NCI-H2171 treated with DMSO at 0.1 percent for 48 hours (cell line): ENCODE results near the gene TFG.

Source experiments
- DNase-seq: peaks from one replicate; lab custom pipeline; 2025; lab: John Stamatoyannopoulos, UW

Gene TFG

GRCh38 chr3:100754563-100755334, 45.5 kb downstream of the TFG start:
- no peak for DNase-seq

DNA sequence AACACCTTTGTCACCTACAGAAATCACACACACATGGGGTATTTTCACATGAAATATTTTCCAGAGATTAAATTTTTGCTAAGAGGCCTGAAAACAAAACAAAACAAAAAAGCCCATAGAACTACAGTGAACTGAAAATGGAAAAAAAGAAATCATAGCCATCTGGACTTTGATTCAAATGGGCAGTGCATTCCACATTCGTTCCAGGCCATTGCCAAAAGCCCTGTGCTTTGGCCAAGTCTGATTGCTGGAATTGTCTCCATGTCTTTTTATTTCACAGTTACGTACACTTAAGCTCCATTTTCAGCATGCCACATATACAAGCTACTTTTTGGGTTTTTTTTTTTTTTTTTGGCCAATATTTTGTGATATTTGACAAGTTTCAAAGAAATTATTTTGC, 47.1 kb downstream of the TFG start:
- DNase-seq: no peak

DNA sequence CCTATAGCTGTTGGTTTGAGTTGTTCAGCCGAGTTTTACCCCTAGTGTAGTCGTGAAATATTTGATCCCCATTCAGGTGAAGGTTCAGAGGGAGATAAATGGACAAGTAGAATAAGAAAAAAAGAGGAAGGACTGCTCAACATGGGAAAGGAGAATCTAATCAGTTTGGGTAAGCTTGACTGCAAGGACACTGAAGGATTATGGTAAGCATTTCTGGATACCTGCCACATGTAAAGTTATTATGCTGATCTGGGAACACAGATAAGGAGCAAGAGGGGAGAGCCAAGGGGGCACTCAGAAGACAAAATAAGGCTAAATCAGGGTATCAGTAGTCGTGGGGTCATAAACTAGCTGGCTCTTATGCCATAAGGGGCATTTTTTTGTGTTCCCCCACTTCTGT, 49.9 kb downstream of the TFG start:
- no peak for DNase-seq

DNA sequence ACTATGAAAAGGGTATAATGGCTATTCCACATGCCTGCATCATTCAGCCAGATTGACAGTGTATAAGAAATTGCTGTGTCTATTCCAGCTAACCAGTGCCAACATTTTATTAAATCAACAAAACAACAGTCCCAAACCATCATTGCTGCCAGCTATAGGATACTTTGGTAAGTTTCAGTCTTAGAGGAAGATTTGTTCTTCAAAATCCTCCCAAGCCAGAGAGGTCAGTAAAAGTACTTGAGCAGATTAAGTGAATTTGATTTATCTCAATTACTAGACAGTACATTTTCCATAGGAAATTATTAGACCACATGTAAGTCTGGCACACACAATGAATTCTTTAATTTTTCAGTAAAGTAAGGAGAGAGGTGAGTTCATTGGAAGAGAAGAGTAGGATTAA, 50.7 kb downstream of the TFG start:
- DNase-seq: no peak

GRCh38 chr3:100760377-100760776, 51.1 kb downstream of the TFG start:
- DNase-seq: no peak

DNA sequence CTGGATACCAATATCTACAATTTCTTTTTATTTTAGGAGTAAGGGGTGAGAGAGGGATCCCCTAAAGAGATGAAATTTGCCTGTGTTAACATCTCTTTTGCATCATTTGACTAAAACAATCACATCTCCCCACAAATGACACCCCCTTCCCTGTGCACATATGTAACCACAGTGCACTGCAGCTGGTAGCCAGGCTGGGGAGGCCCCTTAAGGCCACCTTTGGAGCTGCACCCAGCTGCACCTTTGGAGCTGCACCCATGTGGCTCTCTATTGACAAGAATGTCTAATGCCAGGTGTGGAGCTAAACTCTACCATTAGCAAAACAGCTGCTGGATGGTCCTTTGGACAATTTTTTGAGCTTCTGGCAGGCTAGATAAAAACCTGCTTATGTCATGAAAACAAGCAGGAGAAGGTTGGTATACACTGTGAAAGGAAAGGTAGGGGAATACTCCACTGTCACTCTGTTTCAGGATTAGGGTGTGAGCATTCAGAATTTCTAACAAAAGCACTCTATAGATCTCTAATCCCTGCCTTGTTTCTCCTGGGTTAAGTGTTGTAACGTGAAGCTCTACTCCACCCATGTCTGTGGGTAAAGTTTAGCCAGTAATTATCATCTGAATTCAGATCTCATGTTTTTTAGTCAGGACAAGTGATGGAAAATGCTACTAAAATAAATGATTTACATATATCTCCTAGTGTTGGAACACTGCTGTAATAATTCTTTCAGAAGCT, 52.1 kb downstream of the TFG start:
- no peak for DNase-seq

DNA sequence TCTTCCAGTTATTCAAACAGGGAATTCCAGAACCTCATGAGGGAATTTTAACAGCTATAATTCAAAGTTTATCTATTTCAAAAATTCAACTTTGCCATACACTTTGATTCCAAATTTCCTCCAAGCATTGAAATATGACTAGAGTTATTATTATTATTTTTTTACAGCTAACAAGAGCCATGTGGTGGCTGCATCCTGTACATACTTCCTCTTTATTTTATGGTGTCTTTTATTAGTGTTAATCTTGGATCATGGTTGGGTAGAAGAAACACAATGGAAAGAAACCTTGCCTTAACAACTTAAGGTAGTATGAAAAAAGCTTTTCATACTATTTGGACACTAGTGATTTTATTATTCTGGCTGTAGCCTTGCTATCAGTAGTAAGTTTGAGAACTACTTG, 52.7 kb downstream of the TFG start:
- no peak for DNase-seq

- DNase-seq: no peak
Observed at GRCh38 chr3:100765437-100765975, 56.2 kb downstream of the TFG start.

- DNase-seq: no peak
Observed at GRCh38 chr3:100766069-100766468, 56.8 kb downstream of the TFG start.

DNA sequence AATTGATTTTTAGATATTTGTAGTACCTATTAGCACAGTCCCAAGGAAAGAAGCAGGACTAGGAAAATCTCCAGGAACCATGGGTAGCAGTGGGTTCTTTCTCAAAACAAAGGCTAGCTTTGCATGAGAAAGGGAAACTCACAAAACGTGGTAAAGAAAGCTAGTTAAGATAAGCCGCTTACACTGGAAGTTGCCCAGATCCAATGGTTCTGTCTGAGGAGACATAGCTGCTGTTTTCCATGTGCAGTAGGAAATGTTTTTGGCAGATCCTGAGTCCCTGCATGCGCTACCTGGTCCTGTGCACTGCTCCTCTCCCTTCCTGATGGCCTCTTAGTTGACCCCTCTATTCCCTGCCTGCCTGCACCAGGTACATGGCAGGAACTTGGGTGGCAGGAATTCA, 60.4 kb downstream of the TFG start:
- DNase-seq: no peak

GRCh38 chr3:100775226-100775625, 65.9 kb downstream of the TFG start:
- no peak for DNase-seq

- DNase-seq: no peak
Observed at GRCh38 chr3:100775669-100776068, 66.4 kb downstream of the TFG start.

DNA sequence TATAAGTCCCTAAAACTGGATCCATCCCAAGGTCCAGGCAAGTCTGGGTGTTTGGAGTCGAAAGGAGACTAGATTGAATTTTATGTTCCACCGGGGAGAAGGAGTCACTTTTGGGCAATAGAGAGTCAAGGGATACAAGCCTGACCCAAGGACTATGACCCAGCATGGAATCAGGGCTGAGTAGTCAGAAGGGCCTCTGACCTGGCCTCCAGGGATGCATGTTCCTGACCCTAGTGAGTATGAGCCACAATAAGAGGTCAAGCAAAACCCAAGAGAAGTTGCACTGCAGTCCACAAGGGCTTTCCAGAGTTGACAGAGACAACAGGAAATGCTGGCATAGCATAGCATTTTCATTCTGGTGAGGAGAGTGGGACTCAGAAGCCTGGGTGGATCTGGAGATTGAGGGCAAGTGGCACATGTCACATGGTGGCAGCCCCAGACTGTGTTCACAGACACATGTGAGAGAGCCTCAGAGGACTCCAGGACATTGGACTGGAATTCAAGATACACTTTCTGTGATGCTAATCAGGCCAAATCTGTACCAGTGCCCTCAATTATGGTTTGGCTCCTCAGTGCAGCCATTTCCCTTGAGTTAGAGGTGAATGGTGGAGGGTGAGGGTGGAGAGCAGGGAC, 66.9 kb downstream of the TFG start:
- no peak for DNase-seq

DNA sequence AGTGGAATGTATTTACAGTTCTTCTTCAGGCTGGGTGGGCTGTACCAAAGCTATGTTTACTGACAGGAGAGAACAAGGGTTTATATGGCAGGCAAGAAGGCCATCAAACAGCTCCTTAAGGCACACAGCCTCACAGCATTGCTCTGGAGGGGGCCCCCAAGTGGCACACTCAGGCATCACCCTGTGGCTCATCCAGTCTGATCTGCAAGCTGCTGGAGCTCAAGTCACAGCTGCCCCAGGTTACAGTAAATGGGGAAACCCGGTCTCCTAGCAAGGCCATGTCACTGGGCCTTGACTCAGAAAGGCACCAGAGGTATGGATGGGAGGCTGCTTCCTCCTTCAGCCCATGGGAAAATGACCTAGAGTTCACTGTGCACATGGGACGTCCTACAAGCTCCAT, 67.5 kb downstream of the TFG start:
- no peak for DNase-seq

- DNase-seq: no peak
Observed at GRCh38 chr3:100777271-100777670, 68.0 kb downstream of the TFG start.

DNA sequence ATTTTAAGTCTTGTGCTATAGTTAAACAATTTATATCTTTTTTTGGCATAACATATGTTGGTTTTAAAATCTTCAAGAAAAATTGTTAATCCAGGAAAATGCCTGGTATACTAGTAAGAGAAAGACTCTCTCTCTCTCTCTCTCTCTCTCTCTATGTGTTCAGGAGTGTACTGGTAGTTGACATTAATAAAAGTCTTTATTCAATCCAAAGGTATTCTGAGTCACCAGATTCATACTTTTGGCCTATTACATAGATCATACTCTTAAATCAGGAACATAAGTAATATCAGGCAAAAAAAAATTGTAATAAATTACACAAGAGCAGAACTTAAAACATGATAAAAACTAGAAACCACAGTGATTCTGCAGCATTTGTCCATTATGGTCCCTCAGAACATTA, 70.2 kb downstream of the TFG start:
- no peak for DNase-seq

- DNase-seq: no peak
Observed at GRCh38 chr3:100780071-100780622, 70.9 kb downstream of the TFG start.

GRCh38 chr3:100781301-100781700, 72.0 kb downstream of the TFG start:
- no peak for DNase-seq

GRCh38 chr3:100782348-100782747, 73.1 kb downstream of the TFG start:
- no peak for DNase-seq

GRCh38 chr3:100782906-100783305, 73.6 kb downstream of the TFG start:
- peak; percentile 17 for DNase-seq

DNA sequence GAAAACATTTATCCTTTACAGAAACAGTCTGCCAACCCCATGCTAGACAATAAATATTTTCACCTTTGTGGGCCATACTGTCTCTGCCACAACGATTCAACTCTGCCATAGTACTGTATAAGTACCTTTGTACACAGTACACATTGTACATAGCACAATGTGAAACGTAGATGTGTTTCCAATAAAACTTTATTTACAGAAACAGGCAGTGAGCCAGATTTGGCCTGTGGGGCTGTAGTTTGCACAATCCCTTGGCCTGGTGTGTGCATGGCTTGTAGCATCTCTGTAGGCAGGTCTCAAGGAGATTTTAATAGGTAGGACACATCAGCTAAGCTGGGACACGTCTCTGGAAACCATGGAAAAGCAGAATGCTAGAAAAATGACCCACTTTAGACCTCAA, 74.3 kb downstream of the TFG start:
- DNase-seq: no peak

DNA sequence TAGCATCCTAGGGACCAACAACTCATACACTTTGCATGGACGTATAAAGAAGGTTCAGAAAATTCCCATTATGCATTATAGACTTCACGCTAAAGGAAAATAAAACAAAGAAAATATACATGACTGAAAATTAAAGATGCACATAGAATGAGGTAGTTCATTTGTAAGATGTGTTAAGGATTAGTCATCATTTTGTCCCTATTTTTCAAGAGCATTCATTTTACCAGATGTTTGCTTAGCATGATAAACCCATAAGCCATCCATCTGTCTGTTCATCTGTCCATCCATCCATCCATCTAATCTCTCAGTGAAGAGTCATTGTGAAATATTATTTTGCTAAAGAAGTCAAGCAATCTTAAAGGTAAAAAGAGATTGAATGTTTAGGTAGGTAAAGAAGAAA, 80.3 kb downstream of the TFG start:
- DNase-seq: no peak

DNA sequence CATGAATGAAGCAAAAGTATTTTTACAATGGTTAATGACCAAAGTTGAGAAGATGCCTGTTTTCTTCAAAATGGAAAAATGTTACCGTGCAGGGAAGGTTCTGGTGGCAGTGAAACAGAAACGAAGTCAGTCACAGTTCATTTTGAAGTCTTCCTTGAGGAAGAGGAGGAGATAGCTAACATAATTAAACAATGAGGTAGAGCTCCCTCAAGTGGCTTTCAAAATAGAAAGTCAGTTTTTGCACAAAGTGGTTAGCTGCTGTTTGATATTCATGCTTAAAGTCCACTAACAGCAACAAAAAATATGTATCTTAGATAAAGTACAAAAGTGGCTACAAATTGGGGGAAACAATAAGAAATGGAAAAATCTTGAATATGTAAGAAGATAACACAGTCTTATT, 87.3 kb downstream of the TFG start:
- no peak for DNase-seq
